HepG2 (cell line): Measurements from ENCODE around the gene SH3PXD2A. TPM values are rescaled to one million over a fixed set of nuclear protein-coding genes. Genes with fewer than 3 reads are reported as not detected.
A peak's percentile ranks its signal among the peaks of the same experiment; 100 is the strongest.

Experiments
- ATF7 ChIP-seq, 2 experiments: fragments of 450-650 bp in 1 of 2; sonication (generic) in 1 of 2; formaldehyde crosslinking in 1 of 2; IDR thresholded peaks; 2 replicates each; pipeline versions ENCODE4 v1.4.0 to v1.6.1; 2016 to 2020; ENCODE audit warnings: antibody characterized with exemption in 1 of 2, mild to moderate bottlenecking in 1 of 2, missing genetic modification reagents in 1 of 2
- FOXK2 ChIP-seq: fragments of 450-650 bp; IDR thresholded peaks from 2 replicates; pipeline ENCODE4 v1.6.1; 2016
- HDAC1 ChIP-seq: sonication (generic); formaldehyde crosslinking; IDR thresholded peaks from 2 replicates; pipeline ENCODE4 v1.5.1; 2020; ENCODE audit warnings: mild to moderate bottlenecking, missing genetic modification reagents
- ISL2 ChIP-seq: sonication (generic); formaldehyde crosslinking; IDR thresholded peaks from 2 replicates; pipeline ENCODE4 v1.5.0; 2020; ENCODE audit warnings: missing genetic modification reagents
- KAT7 ChIP-seq: IDR thresholded peaks from 2 replicates; pipeline ENCODE4 v1.6.1; 2018; ENCODE audit warnings: borderline replicate concordance, missing compliant biosample characterization
- KDM3A ChIP-seq: IDR thresholded peaks from 2 replicates; pipeline ENCODE4 v1.6.1; 2018; ENCODE audit warnings: low read depth, missing compliant biosample characterization
- NCOA2 ChIP-seq: sonication (generic); formaldehyde crosslinking; IDR thresholded peaks from 2 replicates; pipeline ENCODE4 v1.8.0; 2022; ENCODE audit warnings: inconsistent platforms
- RXRA ChIP-seq: sonication (generic); formaldehyde crosslinking; IDR thresholded peaks from 2 replicates; pipeline ENCODE4 v1.5.1; 2020; ENCODE audit warnings: missing genetic modification reagents
- SP4 ChIP-seq: sonication (generic); formaldehyde crosslinking; IDR thresholded peaks from 2 replicates; pipeline ENCODE4 v1.8.1; 2023; ENCODE audit warnings: mild to moderate bottlenecking, missing genetic modification reagents
- XBP1 ChIP-seq: sonication (generic); formaldehyde crosslinking; IDR thresholded peaks from 2 replicates; pipeline ENCODE4 v1.5.0; 2020; ENCODE audit warnings: missing genetic modification reagents
- ZNF747 ChIP-seq: sonication (generic); formaldehyde crosslinking; IDR thresholded peaks from 2 replicates; pipeline ENCODE4 v1.8.1; 2023; ENCODE audit warnings: missing genetic modification reagents, mild to moderate bottlenecking, borderline replicate concordance
- ZNF772 ChIP-seq: sonication (generic); formaldehyde crosslinking; IDR thresholded peaks from 2 replicates; pipeline ENCODE4 v1.5.0; 2020; ENCODE audit warnings: mild to moderate bottlenecking, missing genetic modification reagents
- ZNF878 ChIP-seq: sonication (generic); formaldehyde crosslinking; IDR thresholded peaks from 2 replicates; pipeline ENCODE4 v1.8.1; 2023; ENCODE audit warnings: mild to moderate bottlenecking, missing genetic modification reagents, moderate library complexity
- ZSCAN31 ChIP-seq: sonication (generic); formaldehyde crosslinking; IDR thresholded peaks from 2 replicates; pipeline ENCODE4 v1.5.0; 2020; ENCODE audit warnings: low read depth, mild to moderate bottlenecking, missing genetic modification reagents
- polyA plus RNA-seq, 8 experiments: library from polyadenylated mRNA; depleted of rRNA in 3 of 8; stranded (reverse) in 7 of 8; unstranded in 1 of 8; fragments of >200 nt; fragmentation: Illumina TruSeq in 4 of 8; extraction: Trizol in 4 of 8; gene quantifications; 2 replicates each; pipeline versions ENCODE4 v1.2.1 to v1.2.3, GENCODE V29; 2011 to 2016; ENCODE audit warnings: low read depth in 4 of 8, missing spikeins in 1 of 8, mixed read lengths in 1 of 8; ENCODE audit not compliant: insufficient read depth in 1 of 8
- total RNA-seq, 5 experiments: library from RNA; depleted of rRNA; stranded (reverse); fragments of >200 nt; fragmentation: Illumina TruSeq; extraction: Trizol; gene quantifications; 2 replicates each; pipeline ENCODE4 v1.2.3, GENCODE V29; 2016; ENCODE audit warnings: low read depth in 1 of 5
- TF ChIP-seq, protein P1 (sequence below): IDR thresholded peaks from 2 replicates; pipeline ENCODE4 v1.4.0; 2020; ENCODE audit warnings: mild to moderate bottlenecking, missing genetic modification reagents
- TF ChIP-seq, protein P2 (sequence below): sonication (generic); formaldehyde crosslinking; IDR thresholded peaks from 2 replicates; pipeline ENCODE4 v1.8.0; 2022; ENCODE audit warnings: mild to moderate bottlenecking, missing genetic modification reagents, moderate library complexity
- TF ChIP-seq, protein P3 (sequence below): IDR thresholded peaks from 2 replicates; pipeline ENCODE4 v1.6.1; 2012; ENCODE audit warnings: inconsistent platforms
- TF ChIP-seq, protein P4 (sequence below): fragments of 450-650 bp; IDR thresholded peaks from 2 replicates; pipeline ENCODE4 v1.6.1; 2017; ENCODE audit warnings: mild to moderate bottlenecking

SH3PXD2A gene
- total and polyA plus RNA-seq, 2 of the 13 experiments (the other 11 are each of a cell fraction or from before 2014, with no cell fraction given) = 11.1 to 11.3 TPM

DNA sequence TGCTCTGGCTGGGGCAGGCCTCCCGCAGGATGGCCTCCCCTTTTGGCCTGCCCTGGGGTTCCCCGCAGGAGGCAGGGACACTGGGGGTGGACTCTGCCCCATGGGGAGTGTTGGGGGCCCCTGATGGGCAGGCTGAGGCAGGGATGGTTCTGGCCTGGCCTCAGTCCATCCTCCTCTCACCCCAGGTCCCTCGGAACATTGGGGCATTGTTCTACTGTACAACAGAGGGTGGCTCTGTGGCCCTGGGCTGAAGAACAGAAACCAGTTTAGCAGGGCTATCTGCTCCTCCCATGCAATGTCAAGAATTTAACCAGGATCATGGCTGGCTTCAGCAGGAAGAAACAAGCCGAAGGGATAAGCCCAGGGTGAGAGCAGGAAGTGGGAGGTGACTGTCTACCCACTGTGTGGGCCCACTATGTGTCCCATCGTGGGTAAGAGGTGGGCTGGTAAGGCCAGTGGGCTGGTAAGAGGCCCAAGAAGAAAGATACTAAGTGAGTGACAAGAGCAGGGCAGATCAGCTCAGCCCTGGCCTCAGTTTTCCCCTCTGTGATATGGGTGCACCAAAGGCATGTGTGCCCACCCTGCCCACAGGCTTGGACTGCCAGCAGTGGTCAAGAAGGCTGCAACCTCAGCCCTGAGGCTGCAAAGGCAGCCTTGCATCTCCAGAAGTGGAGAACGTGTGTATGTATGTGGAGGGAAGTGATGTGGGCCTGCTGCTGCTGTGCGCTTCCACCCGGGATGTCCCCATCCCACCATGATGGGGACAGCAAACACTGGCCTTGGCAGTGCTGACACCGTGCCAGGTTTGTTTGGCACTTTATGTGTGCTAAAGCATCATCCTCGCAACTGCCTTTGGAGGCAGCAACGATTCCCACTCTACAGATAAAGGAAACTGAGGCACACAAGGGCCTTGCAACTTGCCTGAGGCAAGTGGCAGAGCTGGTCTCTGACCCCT lies 138.9 kb downstream of the SH3PXD2A start (continued):
- TF ChIP-seq ZNF878 (CRISPR knock-in tag) = no peak
- TF ChIP-seq, protein P1, sequence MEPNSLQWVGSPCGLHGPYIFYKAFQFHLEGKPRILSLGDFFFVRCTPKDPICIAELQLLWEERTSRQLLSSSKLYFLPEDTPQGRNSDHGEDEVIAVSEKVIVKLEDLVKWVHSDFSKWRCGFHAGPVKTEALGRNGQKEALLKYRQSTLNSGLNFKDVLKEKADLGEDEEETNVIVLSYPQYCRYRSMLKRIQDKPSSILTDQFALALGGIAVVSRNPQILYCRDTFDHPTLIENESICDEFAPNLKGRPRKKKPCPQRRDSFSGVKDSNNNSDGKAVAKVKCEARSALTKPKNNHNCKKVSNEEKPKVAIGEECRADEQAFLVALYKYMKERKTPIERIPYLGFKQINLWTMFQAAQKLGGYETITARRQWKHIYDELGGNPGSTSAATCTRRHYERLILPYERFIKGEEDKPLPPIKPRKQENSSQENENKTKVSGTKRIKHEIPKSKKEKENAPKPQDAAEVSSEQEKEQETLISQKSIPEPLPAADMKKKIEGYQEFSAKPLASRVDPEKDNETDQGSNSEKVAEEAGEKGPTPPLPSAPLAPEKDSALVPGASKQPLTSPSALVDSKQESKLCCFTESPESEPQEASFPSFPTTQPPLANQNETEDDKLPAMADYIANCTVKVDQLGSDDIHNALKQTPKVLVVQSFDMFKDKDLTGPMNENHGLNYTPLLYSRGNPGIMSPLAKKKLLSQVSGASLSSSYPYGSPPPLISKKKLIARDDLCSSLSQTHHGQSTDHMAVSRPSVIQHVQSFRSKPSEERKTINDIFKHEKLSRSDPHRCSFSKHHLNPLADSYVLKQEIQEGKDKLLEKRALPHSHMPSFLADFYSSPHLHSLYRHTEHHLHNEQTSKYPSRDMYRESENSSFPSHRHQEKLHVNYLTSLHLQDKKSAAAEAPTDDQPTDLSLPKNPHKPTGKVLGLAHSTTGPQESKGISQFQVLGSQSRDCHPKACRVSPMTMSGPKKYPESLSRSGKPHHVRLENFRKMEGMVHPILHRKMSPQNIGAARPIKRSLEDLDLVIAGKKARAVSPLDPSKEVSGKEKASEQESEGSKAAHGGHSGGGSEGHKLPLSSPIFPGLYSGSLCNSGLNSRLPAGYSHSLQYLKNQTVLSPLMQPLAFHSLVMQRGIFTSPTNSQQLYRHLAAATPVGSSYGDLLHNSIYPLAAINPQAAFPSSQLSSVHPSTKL (CRISPR knock-in tag) = peak; percentile 19; the same call in 1 of the 2 replicates
- TF ChIP-seq KAT7 (CRISPR knock-in tag) = no peak
- TF ChIP-seq, protein P2, sequence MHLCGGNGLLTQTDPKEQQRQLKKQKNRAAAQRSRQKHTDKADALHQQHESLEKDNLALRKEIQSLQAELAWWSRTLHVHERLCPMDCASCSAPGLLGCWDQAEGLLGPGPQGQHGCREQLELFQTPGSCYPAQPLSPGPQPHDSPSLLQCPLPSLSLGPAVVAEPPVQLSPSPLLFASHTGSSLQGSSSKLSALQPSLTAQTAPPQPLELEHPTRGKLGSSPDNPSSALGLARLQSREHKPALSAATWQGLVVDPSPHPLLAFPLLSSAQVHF (CRISPR knock-in tag) = no peak
- TF ChIP-seq RXRA = peak; percentile 33; the same call in 1 of the 2 replicates
- TF ChIP-seq, protein P3, sequence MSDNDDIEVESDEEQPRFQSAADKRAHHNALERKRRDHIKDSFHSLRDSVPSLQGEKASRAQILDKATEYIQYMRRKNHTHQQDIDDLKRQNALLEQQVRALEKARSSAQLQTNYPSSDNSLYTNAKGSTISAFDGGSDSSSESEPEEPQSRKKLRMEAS = peak; percentile 29; the same call in 1 of the 2 replicates
- TF ChIP-seq ZSCAN31 (CRISPR knock-in tag) = 0 out of 2 replicates have a peak, but pooled peaks have one; percentile 57
- peak; percentile 60; the same call in 1 of the 2 replicates for TF ChIP-seq NCOA2 (CRISPR knock-in tag)
- no peak for TF ChIP-seq ATF7 (IDR thresholded peaks at IDR 0.05)
- no peak for TF ChIP-seq ATF7 (CRISPR knock-in tag; IDR thresholded peaks at IDR 0.05)
- TF ChIP-seq ISL2 (CRISPR knock-in tag) = 0 out of 2 replicates have a peak, but pooled peaks have one; percentile 38
- 0 out of 2 replicates have a peak, but pooled peaks have one; percentile 33 for TF ChIP-seq ZNF747 (CRISPR knock-in tag)
- no peak for TF ChIP-seq KDM3A
- TF ChIP-seq, protein P4, sequence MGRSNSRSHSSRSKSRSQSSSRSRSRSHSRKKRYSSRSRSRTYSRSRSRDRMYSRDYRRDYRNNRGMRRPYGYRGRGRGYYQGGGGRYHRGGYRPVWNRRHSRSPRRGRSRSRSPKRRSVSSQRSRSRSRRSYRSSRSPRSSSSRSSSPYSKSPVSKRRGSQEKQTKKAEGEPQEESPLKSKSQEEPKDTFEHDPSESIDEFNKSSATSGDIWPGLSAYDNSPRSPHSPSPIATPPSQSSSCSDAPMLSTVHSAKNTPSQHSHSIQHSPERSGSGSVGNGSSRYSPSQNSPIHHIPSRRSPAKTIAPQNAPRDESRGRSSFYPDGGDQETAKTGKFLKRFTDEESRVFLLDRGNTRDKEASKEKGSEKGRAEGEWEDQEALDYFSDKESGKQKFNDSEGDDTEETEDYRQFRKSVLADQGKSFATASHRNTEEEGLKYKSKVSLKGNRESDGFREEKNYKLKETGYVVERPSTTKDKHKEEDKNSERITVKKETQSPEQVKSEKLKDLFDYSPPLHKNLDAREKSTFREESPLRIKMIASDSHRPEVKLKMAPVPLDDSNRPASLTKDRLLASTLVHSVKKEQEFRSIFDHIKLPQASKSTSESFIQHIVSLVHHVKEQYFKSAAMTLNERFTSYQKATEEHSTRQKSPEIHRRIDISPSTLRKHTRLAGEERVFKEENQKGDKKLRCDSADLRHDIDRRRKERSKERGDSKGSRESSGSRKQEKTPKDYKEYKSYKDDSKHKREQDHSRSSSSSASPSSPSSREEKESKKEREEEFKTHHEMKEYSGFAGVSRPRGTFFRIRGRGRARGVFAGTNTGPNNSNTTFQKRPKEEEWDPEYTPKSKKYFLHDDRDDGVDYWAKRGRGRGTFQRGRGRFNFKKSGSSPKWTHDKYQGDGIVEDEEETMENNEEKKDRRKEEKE = no peak
- peak; percentile 21; the same call in 1 of the 2 replicates for TF ChIP-seq FOXK2
- TF ChIP-seq HDAC1 (CRISPR knock-in tag) = 0 out of 2 replicates have a peak, but pooled peaks have one; percentile 21
- no peak for TF ChIP-seq SP4 (CRISPR knock-in tag)
- TF ChIP-seq XBP1 (CRISPR knock-in tag) = no peak
- TF ChIP-seq ZNF772 (CRISPR knock-in tag) = 0 out of 2 replicates have a peak, but pooled peaks have one; percentile 26
